ENCODE data around the gene AGPAT2. TPM values are rescaled to one million over a fixed set of nuclear protein-coding genes. Genes with fewer than 3 reads are reported as not detected.

Gene AGPAT2
- total RNA-seq, 1 donor from 2014 or later, result 36.4 TPM

DNA sequence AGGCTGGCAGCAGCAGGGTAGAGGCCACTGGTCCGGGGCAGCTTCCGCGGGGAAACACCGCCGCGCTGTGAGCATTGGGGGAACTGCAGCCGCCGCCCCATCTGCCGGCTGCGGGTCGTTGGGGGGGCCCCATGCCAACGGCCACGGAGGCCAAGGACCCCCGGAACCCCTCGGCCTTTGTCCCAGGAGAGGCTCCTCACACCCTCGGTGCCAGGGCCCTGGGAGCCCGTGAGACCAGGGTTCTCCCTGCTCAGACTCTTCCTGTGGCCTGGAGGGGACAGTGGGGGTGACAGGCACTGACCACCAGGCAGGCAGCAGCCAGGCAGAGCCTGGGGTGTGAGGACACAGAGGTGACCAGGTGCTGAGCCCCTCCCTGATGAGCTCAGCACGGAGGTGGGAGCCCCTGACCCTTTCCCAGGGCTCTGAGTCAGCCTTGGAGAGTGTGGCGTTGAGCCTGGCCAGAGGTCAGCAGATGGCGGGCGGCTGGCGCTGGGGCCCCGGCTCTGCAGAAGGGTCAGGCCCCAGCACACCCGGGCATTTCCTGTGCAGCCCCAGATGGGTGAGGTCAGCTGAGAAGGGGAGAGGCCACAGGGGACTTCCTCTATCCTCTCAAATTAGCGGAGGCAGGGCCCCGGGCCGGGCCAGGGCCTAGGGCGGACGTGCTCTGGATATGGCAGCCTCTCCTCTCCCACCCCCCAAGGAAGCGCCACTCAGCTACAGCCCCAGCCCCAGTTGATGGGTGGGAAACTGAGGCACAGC, 42.5 kb downstream of the AGPAT2 start:
- Mint-ChIP-seq H3K4me3 (ENCODE audit: unreplicated experiment) (no peak overlapping the region), H3K27ac (ENCODE audit: unreplicated experiment) (no peak overlapping the region), H3K36me3 (ENCODE audit: unreplicated experiment) (no peaks in the 10 kb centered on the region), H3K9me3 (ENCODE audit: unreplicated experiment) (no peaks in the 10 kb centered on the region), H3K4me1 (ENCODE audit: unreplicated experiment) (peaks cover 10% of the 10 kb centered on the region), H3K27me3 (ENCODE audit: unreplicated experiment) (peaks cover 3% of the 10 kb centered on the region)
- TF ChIP-seq, protein P1, sequence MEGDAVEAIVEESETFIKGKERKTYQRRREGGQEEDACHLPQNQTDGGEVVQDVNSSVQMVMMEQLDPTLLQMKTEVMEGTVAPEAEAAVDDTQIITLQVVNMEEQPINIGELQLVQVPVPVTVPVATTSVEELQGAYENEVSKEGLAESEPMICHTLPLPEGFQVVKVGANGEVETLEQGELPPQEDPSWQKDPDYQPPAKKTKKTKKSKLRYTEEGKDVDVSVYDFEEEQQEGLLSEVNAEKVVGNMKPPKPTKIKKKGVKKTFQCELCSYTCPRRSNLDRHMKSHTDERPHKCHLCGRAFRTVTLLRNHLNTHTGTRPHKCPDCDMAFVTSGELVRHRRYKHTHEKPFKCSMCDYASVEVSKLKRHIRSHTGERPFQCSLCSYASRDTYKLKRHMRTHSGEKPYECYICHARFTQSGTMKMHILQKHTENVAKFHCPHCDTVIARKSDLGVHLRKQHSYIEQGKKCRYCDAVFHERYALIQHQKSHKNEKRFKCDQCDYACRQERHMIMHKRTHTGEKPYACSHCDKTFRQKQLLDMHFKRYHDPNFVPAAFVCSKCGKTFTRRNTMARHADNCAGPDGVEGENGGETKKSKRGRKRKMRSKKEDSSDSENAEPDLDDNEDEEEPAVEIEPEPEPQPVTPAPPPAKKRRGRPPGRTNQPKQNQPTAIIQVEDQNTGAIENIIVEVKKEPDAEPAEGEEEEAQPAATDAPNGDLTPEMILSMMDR (IDR thresholded peaks at IDR 0.05), result peak; percentile 63
- DNase-seq (ENCODE audit: extremely low spot score, unreplicated experiment), result no peak

DNA sequence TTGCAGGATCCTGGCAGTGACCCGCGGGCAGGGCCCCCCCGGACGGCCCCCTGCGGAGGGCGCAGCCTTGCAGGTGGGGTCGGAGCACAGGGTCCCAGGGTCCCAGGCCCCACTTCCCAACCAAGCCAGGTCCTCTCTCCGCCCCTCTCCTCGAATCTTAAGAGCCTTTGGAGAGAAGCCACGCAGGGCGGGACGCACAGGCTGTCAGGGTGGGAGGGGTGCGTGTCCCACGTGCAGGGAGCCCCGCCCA, 43.0 kb downstream of the AGPAT2 start:
- no peak overlapping the region for H3K4me3 Mint-ChIP-seq (ENCODE audit: unreplicated experiment)

DNA sequence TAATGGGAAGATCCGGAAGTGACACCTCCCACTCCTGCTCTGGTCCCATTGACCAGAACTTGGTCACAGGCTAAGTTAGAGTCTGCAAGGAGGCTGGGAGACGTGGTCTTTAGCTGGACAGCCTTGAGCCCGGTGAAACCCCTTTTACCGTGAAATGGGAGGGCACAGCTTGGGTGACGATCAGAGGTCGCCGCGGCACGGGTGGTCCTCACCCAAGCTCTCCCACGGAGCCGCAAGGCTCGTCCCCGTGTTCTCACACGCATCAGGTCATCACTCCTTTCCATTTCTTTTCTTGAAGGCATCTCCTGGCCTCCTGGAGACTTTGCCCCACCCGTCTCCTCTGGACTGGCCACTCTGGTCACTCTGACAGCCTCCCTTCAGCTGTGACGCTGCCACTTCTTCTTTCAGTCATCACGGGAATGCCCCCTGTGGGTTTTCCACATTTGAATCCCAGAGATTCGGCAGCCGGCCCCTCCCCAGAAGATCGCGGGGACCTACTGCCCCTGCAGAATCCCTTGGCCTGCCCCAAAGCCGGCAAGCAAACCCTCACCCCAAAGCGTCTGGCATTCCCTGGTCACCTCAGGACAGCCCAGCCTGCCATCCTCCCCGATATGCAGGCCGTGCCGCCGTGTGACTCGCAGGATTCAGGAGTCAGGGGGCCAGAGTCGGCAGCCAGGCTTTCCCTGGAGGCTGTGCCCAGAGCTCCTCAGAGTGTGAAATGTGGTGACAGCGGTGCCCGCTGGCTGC, 43.5 kb downstream of the AGPAT2 start:
- Mint-ChIP-seq H3K9me3 (ENCODE audit: unreplicated experiment) (no peaks in the 10 kb centered on the region), H3K27ac (ENCODE audit: unreplicated experiment) (no peak overlapping the region), H3K36me3 (ENCODE audit: unreplicated experiment) (no peaks in the 10 kb centered on the region), H3K4me1 (ENCODE audit: unreplicated experiment) (peaks cover 7% of the 10 kb centered on the region), H3K4me3 (ENCODE audit: unreplicated experiment) (no peak overlapping the region), H3K27me3 (ENCODE audit: unreplicated experiment) (peaks cover 3% of the 10 kb centered on the region)
- TF ChIP-seq, protein P1 (IDR thresholded peaks at IDR 0.05), result no peak
- DNase-seq (ENCODE audit: extremely low spot score, unreplicated experiment), result no peak

More for the DNA sequence above, 43.0 kb downstream of the AGPAT2 start:
- DNase-seq (ENCODE audit: extremely low spot score, unreplicated experiment), result no peak
- H3K36me3 Mint-ChIP-seq (ENCODE audit: unreplicated experiment), result no peaks in the 10 kb centered on the region
- peaks cover 3% of the 10 kb centered on the region for H3K27me3 Mint-ChIP-seq (ENCODE audit: unreplicated experiment)
- peaks cover 10% of the 10 kb centered on the region for H3K4me1 Mint-ChIP-seq (ENCODE audit: unreplicated experiment)
- H3K9me3 Mint-ChIP-seq (ENCODE audit: unreplicated experiment), result no peaks in the 10 kb centered on the region
- TF ChIP-seq, protein P1 (IDR thresholded peaks at IDR 0.05), result no peak
- no peak overlapping the region for H3K27ac Mint-ChIP-seq (ENCODE audit: unreplicated experiment)

DNA sequence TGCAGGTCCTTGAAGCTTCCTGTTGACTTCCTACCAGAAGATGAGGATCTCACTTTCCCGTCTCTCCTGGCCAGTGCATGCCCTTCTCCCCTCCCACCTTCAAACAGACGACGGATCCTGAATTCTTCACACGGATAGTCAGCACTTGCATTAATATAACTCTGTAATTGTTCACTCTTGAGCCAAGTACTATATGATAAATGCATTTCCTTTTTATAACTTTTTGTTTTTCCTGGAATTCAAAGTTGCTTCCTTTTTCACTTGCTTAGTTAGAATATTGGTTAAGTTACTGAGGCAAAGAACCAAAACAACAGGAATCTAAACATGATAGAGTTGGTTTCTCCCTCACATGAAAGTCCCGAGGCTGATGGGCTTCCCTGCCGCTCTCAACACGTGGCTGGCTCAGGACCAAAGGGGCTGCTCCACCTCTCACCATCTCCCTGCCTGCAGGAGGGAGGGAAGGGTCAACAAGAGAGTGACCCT, 44.8 kb downstream of the AGPAT2 start:
- TF ChIP-seq, protein P1 (IDR thresholded peaks at IDR 0.05), result no peak
- no peaks in the 10 kb centered on the region for H3K36me3 Mint-ChIP-seq (ENCODE audit: unreplicated experiment)
- H3K9me3 Mint-ChIP-seq (ENCODE audit: unreplicated experiment), result no peaks in the 10 kb centered on the region
- peaks cover 3% of the 10 kb centered on the region for H3K27me3 Mint-ChIP-seq (ENCODE audit: unreplicated experiment)
- H3K27ac Mint-ChIP-seq (ENCODE audit: unreplicated experiment), result no peak overlapping the region
- no peak for DNase-seq (ENCODE audit: extremely low spot score, unreplicated experiment)
- peaks cover 5% of the 10 kb centered on the region for H3K4me1 Mint-ChIP-seq (ENCODE audit: unreplicated experiment)
- H3K4me3 Mint-ChIP-seq (ENCODE audit: unreplicated experiment), result no peak overlapping the region

Measured in osteocyte (in vitro differentiated cells).